ENCODE results near the gene PCIF1.

DNA sequence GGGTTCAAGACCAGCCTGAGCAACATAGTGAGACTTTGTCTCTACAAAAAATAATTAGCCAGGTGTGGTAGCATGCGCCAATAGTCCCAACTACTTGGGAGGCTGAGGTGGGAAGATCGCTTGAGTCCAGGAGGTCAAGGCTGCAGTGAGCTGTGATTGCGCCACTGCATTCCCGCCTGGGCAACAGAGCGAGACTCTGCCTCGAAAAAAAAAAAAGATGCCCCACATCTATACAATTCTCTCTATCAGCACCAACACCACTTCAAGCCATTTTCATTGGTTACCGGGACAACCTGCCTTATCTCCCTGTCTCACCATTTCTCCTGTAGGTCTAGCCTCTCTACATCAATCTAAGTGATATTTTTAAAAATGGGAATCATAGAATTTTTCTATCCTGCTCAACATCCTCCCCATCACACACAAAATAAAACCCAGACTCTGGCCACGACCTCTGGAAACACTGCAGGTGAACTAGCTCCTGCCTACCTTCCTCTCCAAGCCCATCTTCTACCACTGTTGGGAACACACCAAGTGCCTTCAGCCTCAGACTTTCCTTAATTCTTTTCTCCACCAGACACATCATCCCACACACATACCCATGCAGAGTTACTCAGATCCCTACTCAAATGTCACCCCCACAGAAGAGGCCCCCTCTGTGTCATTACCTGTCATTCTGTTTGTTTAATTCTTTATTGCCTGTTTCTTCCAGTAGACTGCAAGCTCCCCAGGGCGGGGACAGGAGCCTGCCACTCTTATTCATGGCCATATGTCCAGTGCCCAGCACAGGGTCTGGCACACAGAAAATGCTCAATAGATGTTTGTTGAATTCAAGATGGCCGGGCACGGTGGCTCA lies 12.9 kb upstream of the PCIF1 start:
- no peak for TF ChIP-seq EZH2 (IDR thresholded peaks at IDR 0.05; ENCODE audit: low read length, unreplicated experiment)
- TF ChIP-seq, protein P1, sequence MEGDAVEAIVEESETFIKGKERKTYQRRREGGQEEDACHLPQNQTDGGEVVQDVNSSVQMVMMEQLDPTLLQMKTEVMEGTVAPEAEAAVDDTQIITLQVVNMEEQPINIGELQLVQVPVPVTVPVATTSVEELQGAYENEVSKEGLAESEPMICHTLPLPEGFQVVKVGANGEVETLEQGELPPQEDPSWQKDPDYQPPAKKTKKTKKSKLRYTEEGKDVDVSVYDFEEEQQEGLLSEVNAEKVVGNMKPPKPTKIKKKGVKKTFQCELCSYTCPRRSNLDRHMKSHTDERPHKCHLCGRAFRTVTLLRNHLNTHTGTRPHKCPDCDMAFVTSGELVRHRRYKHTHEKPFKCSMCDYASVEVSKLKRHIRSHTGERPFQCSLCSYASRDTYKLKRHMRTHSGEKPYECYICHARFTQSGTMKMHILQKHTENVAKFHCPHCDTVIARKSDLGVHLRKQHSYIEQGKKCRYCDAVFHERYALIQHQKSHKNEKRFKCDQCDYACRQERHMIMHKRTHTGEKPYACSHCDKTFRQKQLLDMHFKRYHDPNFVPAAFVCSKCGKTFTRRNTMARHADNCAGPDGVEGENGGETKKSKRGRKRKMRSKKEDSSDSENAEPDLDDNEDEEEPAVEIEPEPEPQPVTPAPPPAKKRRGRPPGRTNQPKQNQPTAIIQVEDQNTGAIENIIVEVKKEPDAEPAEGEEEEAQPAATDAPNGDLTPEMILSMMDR (conservative IDR thresholded peaks at IDR 0.05; ENCODE audit: low read depth, low read length) = no peak
- TF ChIP-seq EZH2phosphoT487 (IDR thresholded peaks at IDR 0.05; ENCODE audit: borderline replicate concordance, low read length) = no peak

Data from PC-3 (cell line).